Epithelial cell of proximal tubule (primary cell): ENCODE measurements around the gene TMEM248. TPM values are rescaled to one million over a fixed set of nuclear protein-coding genes. Genes with fewer than 3 reads are reported as not detected.
"Not testable (repeated sequence)": the region's sequence is repeated elsewhere in the genome, so short reads cannot be mapped to it uniquely, and the experiment has no call there.

Source experiments
- DNase-seq: peaks from one replicate; pipeline ENCODE4 v3.0.0-alpha.2; 2011; ENCODE audit warnings: low read depth
- H3K4me3 ChIP-seq: 2 replicates; pipeline ENCODE4 v1.5.1; 2011; ENCODE audit warnings: low read depth, mild to moderate bottlenecking, low read length
- total RNA-seq: library from RNA; depleted of rRNA; stranded (reverse); fragments of >200 nt; gene quantifications from 2 replicates; pipeline ENCODE4 v1.2.3, GENCODE V29; 2015
- TF ChIP-seq, protein P1 (sequence below): conservative IDR thresholded peaks from 2 replicates; pipeline ENCODE4 v1.5.1; 2012; ENCODE audit warnings: low read depth, mild to moderate bottlenecking, low read length

The TMEM248 gene
- total RNA-seq, 1 donor from 2014 or later, result 58.6 TPM

DNA sequence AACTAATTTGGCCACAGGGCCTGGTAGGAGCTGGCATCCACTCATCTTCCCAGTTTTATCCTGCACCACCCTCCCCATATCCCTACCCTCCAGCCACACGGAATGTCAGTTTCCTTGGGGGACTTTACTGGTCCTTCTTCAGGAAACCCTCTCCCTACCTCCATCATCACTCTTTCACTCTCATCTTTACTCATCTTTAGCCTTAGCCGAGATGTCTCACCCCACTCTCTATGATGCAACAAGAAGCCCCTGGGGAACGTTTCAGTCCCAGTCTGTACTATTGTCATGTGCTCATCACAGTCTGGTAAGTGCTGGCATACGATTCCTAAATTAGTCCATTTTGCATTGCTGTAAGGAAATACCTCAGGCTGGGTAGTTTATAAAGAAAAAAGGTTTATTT, 34.9 kb upstream of the TMEM248 start:
- H3K4me3 ChIP-seq, result no peak overlapping the region
- TF ChIP-seq, protein P1, sequence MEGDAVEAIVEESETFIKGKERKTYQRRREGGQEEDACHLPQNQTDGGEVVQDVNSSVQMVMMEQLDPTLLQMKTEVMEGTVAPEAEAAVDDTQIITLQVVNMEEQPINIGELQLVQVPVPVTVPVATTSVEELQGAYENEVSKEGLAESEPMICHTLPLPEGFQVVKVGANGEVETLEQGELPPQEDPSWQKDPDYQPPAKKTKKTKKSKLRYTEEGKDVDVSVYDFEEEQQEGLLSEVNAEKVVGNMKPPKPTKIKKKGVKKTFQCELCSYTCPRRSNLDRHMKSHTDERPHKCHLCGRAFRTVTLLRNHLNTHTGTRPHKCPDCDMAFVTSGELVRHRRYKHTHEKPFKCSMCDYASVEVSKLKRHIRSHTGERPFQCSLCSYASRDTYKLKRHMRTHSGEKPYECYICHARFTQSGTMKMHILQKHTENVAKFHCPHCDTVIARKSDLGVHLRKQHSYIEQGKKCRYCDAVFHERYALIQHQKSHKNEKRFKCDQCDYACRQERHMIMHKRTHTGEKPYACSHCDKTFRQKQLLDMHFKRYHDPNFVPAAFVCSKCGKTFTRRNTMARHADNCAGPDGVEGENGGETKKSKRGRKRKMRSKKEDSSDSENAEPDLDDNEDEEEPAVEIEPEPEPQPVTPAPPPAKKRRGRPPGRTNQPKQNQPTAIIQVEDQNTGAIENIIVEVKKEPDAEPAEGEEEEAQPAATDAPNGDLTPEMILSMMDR, result no peak
- no peak for DNase-seq

DNA sequence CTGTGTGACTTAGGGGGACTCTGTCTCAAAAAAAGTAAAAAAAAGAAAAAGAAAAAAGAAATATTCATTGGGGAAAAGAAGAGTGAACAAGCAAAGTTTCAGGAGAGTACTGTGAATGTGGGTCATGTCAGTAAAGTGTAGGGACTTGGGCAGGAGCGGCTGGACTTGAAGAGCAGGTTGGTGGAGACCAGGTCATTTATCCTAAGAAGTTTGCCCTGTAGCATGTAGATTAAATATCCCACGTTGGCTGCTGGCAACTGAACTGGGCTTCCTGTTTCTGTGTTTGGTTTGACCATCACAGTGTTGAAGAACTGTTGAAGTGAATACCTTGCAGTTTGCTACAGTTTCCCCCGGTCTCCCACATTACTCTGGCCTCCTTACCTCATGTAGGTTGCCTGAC, 32.8 kb upstream of the TMEM248 start:
- not testable (repeated sequence) for DNase-seq, H3K4me3 ChIP-seq

DNA sequence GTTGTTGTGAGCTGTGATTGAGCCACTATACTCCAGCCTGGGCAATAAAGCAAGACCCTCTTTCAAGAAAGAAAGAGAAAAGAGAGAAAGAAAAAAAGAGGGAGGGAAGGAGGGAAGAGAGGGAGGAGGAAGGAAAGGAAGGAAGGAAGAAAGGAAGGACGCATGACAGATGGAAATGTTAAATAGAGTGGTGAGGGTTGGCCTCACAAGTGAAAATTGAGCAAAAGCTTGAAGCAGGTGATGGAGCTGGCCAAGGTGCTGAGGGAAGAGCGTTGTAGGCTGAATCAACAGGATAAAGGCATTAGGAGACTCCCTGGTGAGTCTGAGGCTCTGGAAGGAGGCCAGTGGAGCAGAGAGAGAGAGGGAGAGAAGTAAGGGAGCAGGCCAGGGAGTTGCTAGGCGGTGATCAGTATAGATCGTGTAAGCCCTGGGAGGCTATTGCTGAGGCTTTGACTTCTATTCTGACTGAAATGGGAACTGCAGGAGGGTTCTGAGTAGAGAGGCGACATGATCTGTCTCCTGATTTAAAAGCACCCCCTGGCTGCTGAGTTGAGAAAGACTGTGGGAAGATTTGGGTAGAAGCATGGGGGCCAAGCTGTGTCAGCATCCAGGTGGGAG, 26.5 kb upstream of the TMEM248 start:
- H3K4me3 ChIP-seq, result no peak overlapping the region
- TF ChIP-seq, protein P1, result peak; percentile 24
- no peak for DNase-seq

DNA sequence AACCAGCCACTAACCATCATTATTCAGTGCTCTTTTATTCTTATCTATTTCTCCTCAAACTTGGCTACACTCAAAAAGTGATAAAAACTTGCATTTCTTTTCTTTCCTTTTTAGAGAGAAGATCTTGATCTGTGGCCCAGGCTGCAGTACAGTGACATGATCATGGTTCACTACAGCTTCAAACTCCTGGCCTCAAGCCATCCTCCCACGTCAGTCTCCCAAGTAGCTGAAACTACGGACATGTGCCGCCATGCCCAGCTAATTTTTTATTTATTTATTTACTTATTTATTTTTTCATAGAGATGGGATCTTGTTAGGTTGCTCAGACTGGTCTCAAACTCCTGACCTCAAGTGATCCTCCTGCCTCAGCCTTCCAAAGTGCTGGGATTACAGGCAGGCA, 24.6 kb upstream of the TMEM248 start:
- no peak for DNase-seq

DNA sequence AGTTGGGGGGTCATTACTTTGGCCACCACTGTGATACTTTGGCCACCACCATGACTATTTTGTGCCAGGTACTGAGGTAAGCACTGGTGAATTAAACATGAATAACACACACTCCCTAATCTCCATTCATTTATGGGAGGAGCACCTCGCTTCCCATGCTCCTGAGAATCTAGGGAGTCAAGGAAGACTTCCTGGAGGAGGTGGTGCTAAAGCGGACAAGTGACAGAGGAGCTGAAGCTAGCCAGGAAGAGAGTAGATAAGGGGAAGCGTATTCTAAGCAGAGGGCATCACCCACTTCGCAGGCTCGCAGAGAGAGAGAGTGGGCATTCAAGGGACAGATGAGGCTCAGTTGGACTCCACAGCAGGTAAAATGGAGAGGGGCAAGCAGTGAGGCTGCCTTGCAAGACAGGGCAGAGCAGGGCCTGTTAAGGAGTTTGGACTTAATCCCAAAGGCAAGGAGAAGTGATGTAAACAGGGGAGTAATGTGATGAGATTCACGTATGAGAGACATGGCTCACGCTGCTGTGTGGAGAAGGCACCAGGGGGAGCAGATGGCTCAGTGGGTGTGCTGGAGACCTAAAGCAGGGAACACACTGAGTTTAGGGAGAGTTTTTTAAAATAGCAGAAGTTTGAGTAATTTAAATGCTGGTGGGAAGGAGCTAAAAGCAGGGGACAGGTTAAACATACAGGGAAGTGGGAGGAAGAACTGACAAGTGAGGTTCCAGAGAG, 21.3 kb upstream of the TMEM248 start:
- no peak for DNase-seq
- H3K4me3 ChIP-seq, result no peak overlapping the region
- TF ChIP-seq, protein P1, result no peak

More for the DNA sequence above, 24.6 kb upstream of the TMEM248 start:
- H3K4me3 ChIP-seq, result no peak overlapping the region
- TF ChIP-seq, protein P1, result no peak

DNA sequence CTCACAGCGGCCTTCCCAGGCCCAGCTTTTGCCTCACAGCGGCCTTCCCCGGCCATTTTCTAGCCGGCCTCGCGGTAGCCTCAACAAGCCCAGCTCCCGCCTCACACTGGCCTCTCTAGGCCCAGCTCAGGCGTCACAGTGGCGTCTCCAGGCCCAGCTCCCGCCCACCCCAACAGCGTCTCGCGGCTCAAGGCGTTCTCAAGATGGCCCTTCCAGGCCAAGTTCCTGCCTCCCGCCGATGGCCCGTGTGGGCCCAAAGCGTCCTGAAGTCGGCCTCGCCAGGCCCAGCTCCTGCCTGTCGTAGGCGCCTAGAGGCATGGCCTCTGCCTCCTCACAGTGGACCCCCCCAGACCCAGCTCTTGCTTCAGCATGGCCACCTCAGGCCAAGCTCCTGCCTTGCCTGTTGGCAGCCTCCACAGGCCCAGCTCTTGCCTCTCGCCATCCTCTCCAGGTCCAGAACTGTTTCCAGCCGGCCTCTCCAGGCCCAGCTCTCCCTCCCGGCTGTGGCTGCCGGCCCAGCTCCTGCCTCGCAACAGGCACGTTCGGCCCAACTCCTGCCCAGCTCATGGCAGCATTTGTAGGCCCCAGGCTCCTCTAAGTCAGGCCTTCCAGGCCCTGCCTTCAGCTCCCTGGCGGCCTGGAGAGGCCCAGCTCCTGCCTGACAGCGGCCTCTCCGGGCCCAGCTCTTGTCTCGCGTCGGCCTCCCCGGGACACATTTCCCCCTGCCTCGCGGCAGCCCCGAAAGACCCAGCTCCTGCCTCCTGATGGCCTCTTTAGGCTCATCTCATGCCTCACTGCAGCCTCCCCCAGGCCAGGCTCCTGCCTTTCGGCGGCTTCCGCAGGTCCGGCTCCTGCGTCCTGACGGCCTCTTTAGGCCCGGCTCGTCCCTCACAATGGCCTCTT, 18.8 kb upstream of the TMEM248 start:
- no peak overlapping the region for H3K4me3 ChIP-seq
- DNase-seq, result no peak
- TF ChIP-seq, protein P1, result no peak

DNA sequence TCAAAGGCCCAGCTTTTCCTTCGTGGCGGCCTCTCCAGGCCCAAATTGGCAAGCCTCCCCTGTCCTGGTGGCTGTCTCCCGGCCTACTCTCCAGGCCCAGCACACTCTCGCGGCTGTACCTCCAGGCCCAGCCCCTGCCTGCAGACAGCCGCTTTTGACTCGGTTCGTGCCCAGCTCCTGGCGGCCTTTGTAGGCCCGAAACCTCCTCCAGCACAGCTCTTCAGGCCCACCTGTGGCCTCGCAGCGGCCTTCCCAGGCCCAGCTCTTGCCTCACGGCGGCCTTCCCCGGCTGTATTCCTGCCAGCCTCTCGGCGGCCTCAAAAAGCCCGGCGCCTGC, 18.2 kb upstream of the TMEM248 start:
- DNase-seq, result no peak
- TF ChIP-seq, protein P1, result no peak
- no peak overlapping the region for H3K4me3 ChIP-seq
